B cell (primary cell): ENCODE data around the gene TCL1A.

Experiments
- CTCF ChIP-seq: fragments of 200-600 bp; IDR thresholded peaks from one replicate; pipeline ENCODE4 v1.8.0; 2022; ENCODE audit warnings: antibody characterized with exemption, mild to moderate bottlenecking
- EZH2 ChIP-seq: IDR thresholded peaks from 2 replicates; pipeline ENCODE4 v1.6.1; 2012; ENCODE audit warnings: borderline replicate concordance, low read depth, mild to moderate bottlenecking, moderate library complexity, low read length; ENCODE audit not compliant: insufficient read depth, poor library complexity, severe bottlenecking

- no peak for TF ChIP-seq CTCF
- TF ChIP-seq EZH2, result no peak
Observed at GRCh38 chr14:95727056-95727700, 13.3 kb upstream of the TCL1A start.
